MM.1S (cell line): ENCODE measurements around the gene ELOVL6.

ENCODE experiments used
- DNase-seq: peaks from one replicate; pipeline ENCODE4 v3.0.0-alpha.2; 2015
- H2AFZ ChIP-seq: fragments of 300-600 bp; sonication (generic); 2 replicates; pipeline ENCODE4 v1.6.0; 2016; ENCODE audit warnings: antibody characterized with exemption, low read length
- H3F3A ChIP-seq: fragments of 300-600 bp; sonication (generic); 2 replicates; pipeline ENCODE4 v1.6.1; 2016; ENCODE audit warnings: mild to moderate bottlenecking, antibody characterized with exemption, low read length, moderate library complexity, mixed read lengths; ENCODE audit not compliant: insufficient read depth
- H3K27ac ChIP-seq: fragments of 300-600 bp; sonication (generic); 2 replicates; pipeline ENCODE4 v1.5.1; 2016; ENCODE audit warnings: mild to moderate bottlenecking, low read length
- H3K27me3 ChIP-seq: fragments of 300-600 bp; sonication (generic); replicated peaks from 2 replicates; pipeline ENCODE4 v1.6.0; 2016; ENCODE audit warnings: low read length; ENCODE audit not compliant: insufficient read depth
- H3K36me3 ChIP-seq: fragments of 300-600 bp; sonication (generic); replicated peaks from 2 replicates; pipeline ENCODE4 v1.6.1; 2016; ENCODE audit warnings: mild to moderate bottlenecking, low read length, mixed read lengths; ENCODE audit not compliant: insufficient read depth
- H3K4me1 ChIP-seq: fragments of 300-600 bp; sonication (generic); 2 replicates; pipeline ENCODE4 v1.6.1; 2016; ENCODE audit warnings: low read length, mixed read lengths
- H3K4me2 ChIP-seq: fragments of 300-600 bp; sonication (generic); 2 replicates; pipeline ENCODE4 v1.6.0; 2016; ENCODE audit warnings: low read depth, low read length
- H3K4me3 ChIP-seq: fragments of 300-600 bp; sonication (generic); 2 replicates; pipeline ENCODE4 v1.5.1; 2016; ENCODE audit warnings: low read length, mixed read lengths
- H3K79me2 ChIP-seq: fragments of 300-600 bp; sonication (generic); 2 replicates; pipeline ENCODE4 v1.6.1; 2016; ENCODE audit warnings: mixed run types, low read length, mixed read lengths
- H3K9ac ChIP-seq: fragments of 300-600 bp; sonication (generic); 2 replicates; pipeline ENCODE4 v1.6.1; 2016; ENCODE audit warnings: low read length, mixed read lengths
- H3K9me2 ChIP-seq: fragments of 300-600 bp; sonication (generic); replicated peaks from 2 replicates; pipeline ENCODE4 v1.6.1; 2016; ENCODE audit warnings: mild to moderate bottlenecking, low read length, mixed read lengths; ENCODE audit not compliant: insufficient read depth
- H3K9me3 ChIP-seq: fragments of 300-600 bp; sonication (generic); replicated peaks from 2 replicates; pipeline ENCODE4 v1.6.1; 2016; ENCODE audit warnings: mild to moderate bottlenecking, low read length, mixed read lengths; ENCODE audit not compliant: insufficient read depth
- H4K20me1 ChIP-seq: fragments of 300-600 bp; sonication (generic); 2 replicates; pipeline ENCODE4 v1.6.1; 2016; ENCODE audit warnings: mild to moderate bottlenecking, low read length, moderate library complexity, mixed read lengths; ENCODE audit not compliant: insufficient read depth
- CTCF ChIP-seq: fragments of 300-600 bp; sonication (generic); IDR thresholded peaks from 2 replicates; pipeline ENCODE4 v1.5.1; 2016; ENCODE audit warnings: antibody characterized with exemption, low read length, mixed read lengths
- EZH2 ChIP-seq: fragments of 300-600 bp; sonication (generic); optimal IDR thresholded peaks from 2 replicates; pipeline ENCODE3; 2017; ENCODE audit warnings: low read depth, mild to moderate bottlenecking, antibody characterized with exemption, low read length, mixed read lengths
- EZH2phosphoT487 ChIP-seq: fragments of 300-600 bp; sonication (generic); IDR thresholded peaks from 2 replicates; pipeline ENCODE4 v1.6.1; 2018; ENCODE audit warnings: antibody characterized with exemption, low read length

The ELOVL6 gene

GRCh38 chr4:110171971-110172370 is 26.4 kb downstream of the ELOVL6 start:
- no peaks in the 10 kb centered on the region for H3K79me2 ChIP-seq
- no peaks in the 10 kb centered on the region for H3K9me3 ChIP-seq
- no peak overlapping the region for H2AFZ ChIP-seq
- H3K4me3 ChIP-seq, result no peak overlapping the region
- H3K27me3 ChIP-seq, result no peaks in the 10 kb centered on the region
- H4K20me1 ChIP-seq, result no peaks in the 10 kb centered on the region
- no peaks in the 10 kb centered on the region for H3F3A ChIP-seq
- no peak overlapping the region for H3K4me2 ChIP-seq
- H3K9ac ChIP-seq, result no peak overlapping the region
- no peaks in the 10 kb centered on the region for H3K36me3 ChIP-seq
- H3K27ac ChIP-seq, result no peak overlapping the region
- no peak for DNase-seq
- H3K9me2 ChIP-seq, result no peaks in the 10 kb centered on the region
- H3K4me1 ChIP-seq, result no peaks in the 10 kb centered on the region
- no peak for TF ChIP-seq EZH2phosphoT487
- TF ChIP-seq EZH2, result no peak
- TF ChIP-seq CTCF, result no peak

GRCh38 chr4:110170861-110171260 is 27.6 kb downstream of the ELOVL6 start:
- no peaks in the 10 kb centered on the region for H3K9me2 ChIP-seq
- TF ChIP-seq CTCF (no peak), EZH2 (no peak), EZH2phosphoT487 (no peak)
- no peaks in the 10 kb centered on the region for H3K9me3 ChIP-seq
- no peak overlapping the region for H3K4me2 ChIP-seq
- H4K20me1 ChIP-seq, result no peaks in the 10 kb centered on the region
- no peaks in the 10 kb centered on the region for H3K27me3 ChIP-seq
- no peaks in the 10 kb centered on the region for H3K79me2 ChIP-seq
- H3F3A ChIP-seq, result no peaks in the 10 kb centered on the region
- H3K9ac ChIP-seq, result no peak overlapping the region
- no peak overlapping the region for H3K27ac ChIP-seq
- no peaks in the 10 kb centered on the region for H3K36me3 ChIP-seq
- no peak overlapping the region for H2AFZ ChIP-seq
- H3K4me1 ChIP-seq, result no peaks in the 10 kb centered on the region
- H3K4me3 ChIP-seq, result no peak overlapping the region
- DNase-seq, result no peak

- Histone ChIP-seq H3K4me1 (no peaks in the 10 kb centered on the region), H3K27me3 (no peaks in the 10 kb centered on the region), H3K36me3 (no peaks in the 10 kb centered on the region), H3K9ac (no peak overlapping the region), H2AFZ (no peak overlapping the region), H3F3A (no peaks in the 10 kb centered on the region), H3K27ac (no peak overlapping the region), H3K9me2 (no peaks in the 10 kb centered on the region), H3K4me2 (no peak overlapping the region), H3K4me3 (no peak overlapping the region), H3K9me3 (no peaks in the 10 kb centered on the region), H4K20me1 (no peaks in the 10 kb centered on the region), H3K79me2 (no peaks in the 10 kb centered on the region)
- TF ChIP-seq CTCF (no peak), EZH2 (no peak), EZH2phosphoT487 (no peak)
- DNase-seq, result peak; percentile 36
Observed at GRCh38 chr4:110165382-110166286, 32.8 kb downstream of the ELOVL6 start.
